Right cardiac atrium (tissue), 5 donors: ENCODE data around the gene TTC36. TPM values are rescaled to one million over a fixed set of nuclear protein-coding genes. Genes with fewer than 3 reads are reported as not detected.

ENCODE experiments used
- polyA plus RNA-seq: library from polyadenylated mRNA; stranded (reverse); fragments of 200-250 nt; gene quantifications from one replicate; pipeline ENCODE4 v1.2.3, GENCODE V29; 2013
- total RNA-seq, 4 donors: library from RNA; stranded (reverse); fragmentation: NEBNext Ultra II Directional; extraction: Animal tissue kit (Norgen Biotek cat#: 25700); gene quantifications; one replicate each; pipeline ENCODE4 v1.2.1, GENCODE V29; 2021
- donor health status: healthy with polysubstance abuse.
- donor health status: DM: no; HTN: yes; CAD: no.
- donor health status: DM: no; HTN: no; CAD: no.
- donor health status: DM: no; HTN: yes; CAD: no; lungs with severe emphysema.
- donor health status: DM: yes; HTN: yes; CAD: no.

The TTC36 gene
- total and polyA plus RNA-seq, 5 donors = 0.31 to 0.63 (median 0.58) TPM; not detected in 1

Other genes with a start within 250 kb of the TTC36 start
- 1 to 10 TPM in 2 of 4 donors, under 1 TPM in 2; 0.59 to 2.2 (median 1.0) TPM for gene CD3E, start 222.7 kb upstream of the TTC36 start, total RNA-seq
- 0.50 TPM for gene CD3E, start 222.7 kb upstream of the TTC36 start, polyA plus RNA-seq
- gene CD3D, start 184.8 kb upstream of the TTC36 start, total RNA-seq = 1 to 10 TPM in 2 of 4 donors, under 1 TPM in 2; 0.29 to 1.9 (median 0.86) TPM
- gene CD3D, start 184.8 kb upstream of the TTC36 start, polyA plus RNA-seq = 0.27 TPM
- gene CD3G, start 183.1 kb upstream of the TTC36 start, total RNA-seq = 1 to 10 TPM in 1 of 4 donors, under 1 TPM in 3; 0.17 to 1.2 (median 0.49) TPM
- 0.02 TPM for gene CD3G, start 183.1 kb upstream of the TTC36 start, polyA plus RNA-seq
- gene UBE4A, start 167.9 kb upstream of the TTC36 start, total RNA-seq = 10 to 100 TPM; 40.7 to 45.8 (median 43.6) TPM
- gene UBE4A, start 167.9 kb upstream of the TTC36 start, polyA plus RNA-seq = 15.9 TPM
- 100 to 1,000 TPM; 500 to 709 (median 601) TPM for gene ATP5MG, start 125.9 kb upstream of the TTC36 start, total RNA-seq
- gene ATP5MG, start 125.9 kb upstream of the TTC36 start, polyA plus RNA-seq = 666 TPM
- gene KMT2A, start 91.0 kb upstream of the TTC36 start, total RNA-seq = 10 to 100 TPM; 26.9 to 32.7 (median 27.7) TPM
- gene KMT2A, start 91.0 kb upstream of the TTC36 start, polyA plus RNA-seq = 9.1 TPM
- 10 to 100 TPM; 11.6 to 16.1 (median 14.7) TPM for gene TMEM25, start 3.7 kb downstream of the TTC36 start, total RNA-seq
- 8.7 TPM for gene TMEM25, start 3.7 kb downstream of the TTC36 start, polyA plus RNA-seq
- 10 to 100 TPM; 15.2 to 27.4 (median 20.1) TPM for gene IFT46, start 38.5 kb downstream of the TTC36 start, total RNA-seq
- gene IFT46, start 38.5 kb downstream of the TTC36 start, polyA plus RNA-seq = 21.6 TPM
- 100 to 1,000 TPM in 2 of 4 donors, 10 to 100 TPM in 2; 90.3 to 138 (median 101) TPM for gene ARCN1, start 44.9 kb downstream of the TTC36 start, total RNA-seq
- gene ARCN1, start 44.9 kb downstream of the TTC36 start, polyA plus RNA-seq = 69.1 TPM
- 100 to 1,000 TPM; 123 to 177 (median 136) TPM for gene PHLDB1, start 80.1 kb downstream of the TTC36 start, total RNA-seq
- 110 TPM for gene PHLDB1, start 80.1 kb downstream of the TTC36 start, polyA plus RNA-seq
- not detected for gene TREH, start 152.2 kb downstream of the TTC36 start, total RNA-seq
- gene TREH, start 152.2 kb downstream of the TTC36 start, polyA plus RNA-seq = 1.2 TPM